Lower leg skin (tissue), 4 donors: Measurements from ENCODE around the gene POLR3G. TPM values are rescaled to one million over a fixed set of nuclear protein-coding genes. Genes with fewer than 3 reads are reported as not detected.

Experiments
- DNase-seq, 2 donors: peaks; one replicate each; pipeline ENCODE4 v3.0.0-alpha.2; 2019; ENCODE audit warnings: low spot score in 2 of 2
- H3K4me3 ChIP-seq: fragments of 200-600 bp; sonication (generic); 2 replicates; pipeline ENCODE4 v1.5.1; 2017; ENCODE audit warnings: mild to moderate bottlenecking, low read depth; ENCODE audit not compliant: poor library complexity, severe bottlenecking
- CTCF ChIP-seq, 3 donors: fragments of 450-650 bp; IDR thresholded peaks; one replicate each; pipeline ENCODE4 v1.5.1; 2016; ENCODE audit warnings: antibody characterized with exemption in 3 of 3, mild to moderate bottlenecking in 3 of 3, moderate library complexity in 2 of 3
- POLR2A ChIP-seq, 2 donors: fragments of 450-650 bp; IDR thresholded peaks; one replicate each; pipeline ENCODE4 v1.6.1; 2016 to 2017; ENCODE audit warnings: antibody characterized with exemption in 2 of 2, mild to moderate bottlenecking in 1 of 2, moderate library complexity in 1 of 2
- WGBS, 2 donors: methylation state at CpG; one replicate each; pipeline ENCODE4 v1.1.5; 2018; 5-methylcytosine and 5-hydroxymethylcytosine counted together
- intact Hi-C: fragments of 100-400 bp; cut with DNase I; formaldehyde crosslinking; loops from one replicate; pipeline ENCODE4 v1.15.0; 2023; ENCODE audit warnings: low total_unique reads
- total RNA-seq, 4 donors: library from RNA; depleted of rRNA; stranded (reverse); fragments of >200 nt; gene quantifications; one replicate each; pipeline ENCODE4 v1.1.0, GENCODE V29; 2016

POLR3G gene
- total RNA-seq, 4 donors from 2014 or later = 0.96 to 5.6 (median 1.7) TPM

GRCh38 chr5:90476391-90476790, 1.7 kb downstream of the POLR3G start:
- intact Hi-C loops = no loop called here
- 88 to 91% methylated on average over 3 of the region's 3 CpGs for WGBS, 2 donors
- H3K4me3 ChIP-seq = no peak overlapping the region
- no peak for TF ChIP-seq CTCF (IDR thresholded peaks at IDR 0.05)
- no peak for TF ChIP-seq POLR2A (IDR thresholded peaks at IDR 0.05)
- DNase-seq = no peak

GRCh38 chr5:90477073-90477472, 2.4 kb downstream of the POLR3G start:
- DNase-seq = no peak
- H3K4me3 ChIP-seq = no peak overlapping the region
- intact Hi-C loops = no loop called here

GRCh38 chr5:90477621-90478215, 3.1 kb downstream of the POLR3G start:
- H3K4me3 ChIP-seq = no peak overlapping the region
- TF ChIP-seq POLR2A (IDR thresholded peaks at IDR 0.05) (no peak), CTCF (IDR thresholded peaks at IDR 0.05) (no peak)
- intact Hi-C loops = no loop called here
- 87% methylated on average over 8 of the region's 8 CpGs for WGBS, 2 donors
- no peak for DNase-seq

More at GRCh38 chr5:90477073-90477472, 2.4 kb downstream of the POLR3G start:
- no peak for TF ChIP-seq POLR2A (IDR thresholded peaks at IDR 0.05)
- TF ChIP-seq CTCF (IDR thresholded peaks at IDR 0.05) = no peak
- WGBS, 2 donors = 73 to 78% methylated on average over 2 of the region's 2 CpGs

- intact Hi-C loops = no loop called here
- TF ChIP-seq POLR2A (IDR thresholded peaks at IDR 0.05) (no peak), CTCF (IDR thresholded peaks at IDR 0.05) (no peak)
- no peak overlapping the region for H3K4me3 ChIP-seq
- DNase-seq = no peak
Measured at GRCh38 chr5:90479611-90480385, 5.1 kb downstream of the POLR3G start.

- intact Hi-C loops = no loop called here
- TF ChIP-seq POLR2A (IDR thresholded peaks at IDR 0.05) (no peak), CTCF (IDR thresholded peaks at IDR 0.05) (no peak)
- no peak overlapping the region for H3K4me3 ChIP-seq
- no peak for DNase-seq
- WGBS, 2 donors = 51 to 57% methylated on average over 1 of the region's 1 CpG
Measured at GRCh38 chr5:90480699-90481098, 6.0 kb downstream of the POLR3G start.
